Vagina (tissue), 2 donors: ENCODE measurements around the gene CNOT1.

ENCODE experiments used
- CTCF ChIP-seq, 3 experiments: fragments of 450-650 bp in 2 of 3; fragments of 200-600 bp in 1 of 3; sonication (generic) in 1 of 3; IDR thresholded peaks; one replicate each; pipeline ENCODE4 v1.5.1; 2017 to 2019; ENCODE audit warnings: antibody characterized with exemption in 3 of 3, mild to moderate bottlenecking in 2 of 3, moderate library complexity in 2 of 3
- POLR2A ChIP-seq, 2 donors: fragments of 450-650 bp; IDR thresholded peaks; one replicate each; pipeline ENCODE4 v1.6.1; 2017; ENCODE audit warnings: antibody characterized with exemption in 2 of 2, mild to moderate bottlenecking in 2 of 2, moderate library complexity in 2 of 2

- TF ChIP-seq CTCF (IDR thresholded peaks at IDR 0.05), result no peak
- TF ChIP-seq POLR2A (IDR thresholded peaks at IDR 0.05), result no peak
Measured at GRCh38 chr16:58535100-58535499, 94.5 kb downstream of the CNOT1 start.
